ENCODE data around the gene INTS2.
"Not testable (repeated sequence)": the region's sequence is repeated elsewhere in the genome, so short reads cannot be mapped to it uniquely, and the experiment has no call there.

Gene INTS2

DNA sequence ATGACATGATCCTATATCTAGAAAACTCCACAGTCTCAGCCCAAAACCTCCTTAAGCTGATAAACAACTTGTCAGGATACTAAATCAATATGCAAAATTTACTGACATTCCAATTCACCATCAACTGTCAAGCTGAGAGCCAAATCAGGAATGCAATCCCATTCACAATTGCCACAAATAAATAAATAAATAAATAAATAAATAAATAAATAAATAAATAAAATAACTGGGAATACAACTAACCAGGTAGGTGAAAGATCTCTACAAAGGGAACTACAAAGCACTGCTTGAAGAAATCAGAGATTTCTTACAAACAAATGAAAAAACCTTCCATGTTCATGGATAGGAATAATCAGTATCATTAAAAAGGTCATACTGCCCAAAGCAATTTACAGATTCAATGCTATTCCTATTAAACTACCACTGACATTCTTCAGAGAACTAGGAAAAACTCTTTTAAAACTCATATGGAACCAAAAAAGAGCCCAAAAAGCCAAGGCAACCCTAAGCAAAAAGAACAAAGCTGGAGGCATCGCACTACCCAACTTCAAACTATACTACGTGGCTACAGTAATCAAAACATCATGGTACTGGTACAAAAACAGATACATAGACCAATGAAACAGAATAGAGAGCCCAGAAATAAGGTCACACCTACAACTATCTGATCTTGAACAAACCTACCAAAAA, 102.2 kb downstream of the INTS2 start:
- ATAC-seq: no peak
- TF ChIP-seq TOX (CRISPR knock-in tag; IDR thresholded peaks at IDR 0.05; ENCODE audit: borderline replicate concordance): no peak
- TF ChIP-seq BACH2 (CRISPR knock-in tag; IDR thresholded peaks at IDR 0.05; ENCODE audit: borderline replicate concordance): no peak

GRCh38 chr17:61822326-61823285, 105.2 kb downstream of the INTS2 start:
- 0 out of 2 replicates have a peak, but pooled peaks have one; percentile 27 for TF ChIP-seq ISL1 (CRISPR knock-in tag; IDR thresholded peaks at IDR 0.05)
- TF ChIP-seq ARNTL (CRISPR knock-in tag; IDR thresholded peaks at IDR 0.05; ENCODE audit: borderline replicate concordance, low read depth): no peak
- no peak for ATAC-seq

DNA sequence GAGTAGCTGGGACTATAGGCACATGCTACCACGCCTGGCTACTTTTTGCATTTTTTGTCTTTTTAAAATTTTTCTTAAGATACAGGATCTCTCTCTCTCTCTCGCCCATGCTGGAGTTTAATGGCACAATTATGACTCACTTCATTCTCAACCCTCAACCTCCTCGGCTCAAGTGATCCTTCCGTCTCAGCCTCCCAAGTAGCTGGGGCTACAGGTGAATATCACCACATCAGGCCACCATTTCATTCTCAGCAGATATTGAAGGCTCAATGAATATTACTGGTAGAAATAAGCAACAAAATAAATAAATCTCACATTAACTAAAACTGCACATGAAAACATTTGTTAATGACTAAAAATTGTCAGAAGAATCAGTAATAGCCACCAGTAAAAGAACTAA, 106.1 kb downstream of the INTS2 start:
- TF ChIP-seq, protein P1, sequence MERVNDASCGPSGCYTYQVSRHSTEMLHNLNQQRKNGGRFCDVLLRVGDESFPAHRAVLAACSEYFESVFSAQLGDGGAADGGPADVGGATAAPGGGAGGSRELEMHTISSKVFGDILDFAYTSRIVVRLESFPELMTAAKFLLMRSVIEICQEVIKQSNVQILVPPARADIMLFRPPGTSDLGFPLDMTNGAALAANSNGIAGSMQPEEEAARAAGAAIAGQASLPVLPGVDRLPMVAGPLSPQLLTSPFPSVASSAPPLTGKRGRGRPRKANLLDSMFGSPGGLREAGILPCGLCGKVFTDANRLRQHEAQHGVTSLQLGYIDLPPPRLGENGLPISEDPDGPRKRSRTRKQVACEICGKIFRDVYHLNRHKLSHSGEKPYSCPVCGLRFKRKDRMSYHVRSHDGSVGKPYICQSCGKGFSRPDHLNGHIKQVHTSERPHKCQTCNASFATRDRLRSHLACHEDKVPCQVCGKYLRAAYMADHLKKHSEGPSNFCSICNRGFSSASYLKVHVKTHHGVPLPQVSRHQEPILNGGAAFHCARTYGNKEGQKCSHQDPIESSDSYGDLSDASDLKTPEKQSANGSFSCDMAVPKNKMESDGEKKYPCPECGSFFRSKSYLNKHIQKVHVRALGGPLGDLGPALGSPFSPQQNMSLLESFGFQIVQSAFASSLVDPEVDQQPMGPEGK (CRISPR knock-in tag; IDR thresholded peaks at IDR 0.05; ENCODE audit: borderline replicate concordance): no peak
- TF ChIP-seq ZNF70 (CRISPR knock-in tag; IDR thresholded peaks at IDR 0.05): no peak
- TF ChIP-seq PPARA (CRISPR knock-in tag; IDR thresholded peaks at IDR 0.05; ENCODE audit: borderline replicate concordance): no peak
- no peak for TF ChIP-seq ZFP30 (CRISPR knock-in tag; IDR thresholded peaks at IDR 0.05)
- no peak for TF ChIP-seq ZNF565 (CRISPR knock-in tag; conservative IDR thresholded peaks at IDR 0.05; ENCODE audit: low read depth)
- no peak for TF ChIP-seq POU6F1 (CRISPR knock-in tag; IDR thresholded peaks at IDR 0.05; ENCODE audit: borderline replicate concordance, low read depth)
- TF ChIP-seq ZFP3 (CRISPR knock-in tag; IDR thresholded peaks at IDR 0.05): no peak
- no peak for TF ChIP-seq ZNF8 (CRISPR knock-in tag; IDR thresholded peaks at IDR 0.05)
- TF ChIP-seq ARNTL (CRISPR knock-in tag; IDR thresholded peaks at IDR 0.05; ENCODE audit: borderline replicate concordance, low read depth): no peak
- no peak for TF ChIP-seq SNAI2 (CRISPR knock-in tag; IDR thresholded peaks at IDR 0.05)
- no peak for TF ChIP-seq CSDC2 (CRISPR knock-in tag; IDR thresholded peaks at IDR 0.05)
- TF ChIP-seq ESRRG (CRISPR knock-in tag; IDR thresholded peaks at IDR 0.05): no peak
- no peak for TF ChIP-seq RARB (CRISPR knock-in tag; IDR thresholded peaks at IDR 0.05)
- TF ChIP-seq, protein P2, sequence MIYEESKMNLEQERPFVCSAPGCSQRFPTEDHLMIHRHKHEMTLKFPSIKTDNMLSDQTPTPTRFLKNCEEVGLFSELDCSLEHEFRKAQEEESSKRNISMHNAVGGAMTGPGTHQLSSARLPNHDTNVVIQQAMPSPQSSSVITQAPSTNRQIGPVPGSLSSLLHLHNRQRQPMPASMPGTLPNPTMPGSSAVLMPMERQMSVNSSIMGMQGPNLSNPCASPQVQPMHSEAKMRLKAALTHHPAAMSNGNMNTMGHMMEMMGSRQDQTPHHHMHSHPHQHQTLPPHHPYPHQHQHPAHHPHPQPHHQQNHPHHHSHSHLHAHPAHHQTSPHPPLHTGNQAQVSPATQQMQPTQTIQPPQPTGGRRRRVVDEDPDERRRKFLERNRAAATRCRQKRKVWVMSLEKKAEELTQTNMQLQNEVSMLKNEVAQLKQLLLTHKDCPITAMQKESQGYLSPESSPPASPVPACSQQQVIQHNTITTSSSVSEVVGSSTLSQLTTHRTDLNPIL (CRISPR knock-in tag; IDR thresholded peaks at IDR 0.05; ENCODE audit: low read depth): no peak
- no peak for TF ChIP-seq OSR1 (CRISPR knock-in tag; IDR thresholded peaks at IDR 0.05)
- no peak for TF ChIP-seq ISL1 (CRISPR knock-in tag; IDR thresholded peaks at IDR 0.05)
- TF ChIP-seq TOX (CRISPR knock-in tag; IDR thresholded peaks at IDR 0.05; ENCODE audit: borderline replicate concordance): no peak
- no peak for ATAC-seq

DNA sequence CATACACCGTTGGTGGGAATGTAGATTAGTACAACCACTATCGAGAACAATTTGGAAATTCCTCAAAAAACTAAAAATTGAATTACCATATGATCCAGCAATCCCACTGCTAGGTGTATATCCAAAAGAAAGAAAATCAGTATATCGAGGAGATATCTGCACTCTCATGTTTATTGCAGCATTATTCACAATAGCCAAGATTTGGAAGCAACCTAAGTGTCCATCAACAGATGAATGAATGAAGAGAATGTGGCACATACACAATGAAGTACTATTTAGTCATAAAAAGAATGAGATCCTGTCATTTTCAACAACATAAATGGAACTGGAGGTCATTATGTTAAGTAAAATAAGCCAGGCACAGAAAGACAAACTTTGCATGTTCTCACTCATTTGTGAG, 108.5 kb downstream of the INTS2 start:
- ATAC-seq: not testable (repeated sequence)

DNA sequence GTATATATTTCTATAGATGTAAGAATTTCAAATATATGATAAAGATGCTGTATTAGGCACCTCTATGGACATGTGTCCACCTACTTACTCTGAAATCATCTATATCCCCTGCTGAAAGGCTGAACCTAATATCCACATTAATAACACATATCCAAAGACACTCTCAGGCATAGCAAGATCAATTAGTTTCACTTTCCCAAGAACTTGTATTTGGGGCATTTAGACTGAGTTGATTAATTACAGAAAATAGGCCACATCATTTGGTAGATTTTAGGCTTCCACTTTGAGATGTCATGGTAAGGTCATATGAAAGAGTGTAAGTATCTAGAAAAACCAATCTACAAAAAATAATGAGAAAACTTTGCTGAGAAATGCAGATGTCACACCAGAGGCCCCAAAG, 109.6 kb downstream of the INTS2 start:
- ATAC-seq: no peak
- TF ChIP-seq ISL1 (CRISPR knock-in tag; IDR thresholded peaks at IDR 0.05) (no peak), CSDC2 (CRISPR knock-in tag; IDR thresholded peaks at IDR 0.05) (no peak), ZFP30 (CRISPR knock-in tag; IDR thresholded peaks at IDR 0.05) (no peak), PPARA (CRISPR knock-in tag; IDR thresholded peaks at IDR 0.05; ENCODE audit: borderline replicate concordance) (no peak), SNAI2 (CRISPR knock-in tag; IDR thresholded peaks at IDR 0.05) (no peak), OSR1 (CRISPR knock-in tag; IDR thresholded peaks at IDR 0.05) (no peak), ZC3H10 (CRISPR knock-in tag; IDR thresholded peaks at IDR 0.05) (no peak), RARB (CRISPR knock-in tag; IDR thresholded peaks at IDR 0.05) (no peak), ESRRG (CRISPR knock-in tag; IDR thresholded peaks at IDR 0.05) (no peak), GLIS3 (CRISPR knock-in tag; IDR thresholded peaks at IDR 0.05) (no peak), ARNTL (CRISPR knock-in tag; IDR thresholded peaks at IDR 0.05; ENCODE audit: borderline replicate concordance, low read depth) (no peak), ZNF565 (CRISPR knock-in tag; conservative IDR thresholded peaks at IDR 0.05; ENCODE audit: low read depth) (no peak), ZNF8 (CRISPR knock-in tag; IDR thresholded peaks at IDR 0.05) (no peak)
- TF ChIP-seq, protein P3, sequence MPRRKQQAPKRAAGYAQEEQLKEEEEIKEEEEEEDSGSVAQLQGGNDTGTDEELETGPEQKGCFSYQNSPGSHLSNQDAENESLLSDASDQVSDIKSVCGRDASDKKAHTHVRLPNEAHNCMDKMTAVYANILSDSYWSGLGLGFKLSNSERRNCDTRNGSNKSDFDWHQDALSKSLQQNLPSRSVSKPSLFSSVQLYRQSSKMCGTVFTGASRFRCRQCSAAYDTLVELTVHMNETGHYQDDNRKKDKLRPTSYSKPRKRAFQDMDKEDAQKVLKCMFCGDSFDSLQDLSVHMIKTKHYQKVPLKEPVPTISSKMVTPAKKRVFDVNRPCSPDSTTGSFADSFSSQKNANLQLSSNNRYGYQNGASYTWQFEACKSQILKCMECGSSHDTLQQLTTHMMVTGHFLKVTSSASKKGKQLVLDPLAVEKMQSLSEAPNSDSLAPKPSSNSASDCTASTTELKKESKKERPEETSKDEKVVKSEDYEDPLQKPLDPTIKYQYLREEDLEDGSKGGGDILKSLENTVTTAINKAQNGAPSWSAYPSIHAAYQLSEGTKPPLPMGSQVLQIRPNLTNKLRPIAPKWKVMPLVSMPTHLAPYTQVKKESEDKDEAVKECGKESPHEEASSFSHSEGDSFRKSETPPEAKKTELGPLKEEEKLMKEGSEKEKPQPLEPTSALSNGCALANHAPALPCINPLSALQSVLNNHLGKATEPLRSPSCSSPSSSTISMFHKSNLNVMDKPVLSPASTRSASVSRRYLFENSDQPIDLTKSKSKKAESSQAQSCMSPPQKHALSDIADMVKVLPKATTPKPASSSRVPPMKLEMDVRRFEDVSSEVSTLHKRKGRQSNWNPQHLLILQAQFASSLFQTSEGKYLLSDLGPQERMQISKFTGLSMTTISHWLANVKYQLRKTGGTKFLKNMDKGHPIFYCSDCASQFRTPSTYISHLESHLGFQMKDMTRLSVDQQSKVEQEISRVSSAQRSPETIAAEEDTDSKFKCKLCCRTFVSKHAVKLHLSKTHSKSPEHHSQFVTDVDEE (CRISPR knock-in tag; IDR thresholded peaks at IDR 0.05): no peak
- TF ChIP-seq, protein P4, sequence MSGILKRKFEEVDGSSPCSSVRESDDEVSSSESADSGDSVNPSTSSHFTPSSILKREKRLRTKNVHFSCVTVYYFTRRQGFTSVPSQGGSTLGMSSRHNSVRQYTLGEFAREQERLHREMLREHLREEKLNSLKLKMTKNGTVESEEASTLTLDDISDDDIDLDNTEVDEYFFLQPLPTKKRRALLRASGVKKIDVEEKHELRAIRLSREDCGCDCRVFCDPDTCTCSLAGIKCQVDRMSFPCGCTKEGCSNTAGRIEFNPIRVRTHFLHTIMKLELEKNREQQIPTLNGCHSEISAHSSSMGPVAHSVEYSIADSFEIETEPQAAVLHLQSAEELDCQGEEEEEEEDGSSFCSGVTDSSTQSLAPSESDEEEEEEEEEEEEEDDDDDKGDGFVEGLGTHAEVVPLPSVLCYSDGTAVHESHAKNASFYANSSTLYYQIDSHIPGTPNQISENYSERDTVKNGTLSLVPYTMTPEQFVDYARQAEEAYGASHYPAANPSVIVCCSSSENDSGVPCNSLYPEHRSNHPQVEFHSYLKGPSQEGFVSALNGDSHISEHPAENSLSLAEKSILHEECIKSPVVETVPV (CRISPR knock-in tag; IDR thresholded peaks at IDR 0.05): no peak
